Skeletal muscle tissue (tissue), 4 donors: ENCODE data around the gene PMP22. TPM values are rescaled to one million over a fixed set of nuclear protein-coding genes. Genes with fewer than 3 reads are reported as not detected.

Source experiments
- H3K27ac ChIP-seq: one replicate; pipeline ENCODE4 v1.7.0; 2013; ENCODE audit warnings: mild to moderate bottlenecking, low read depth, low read length, inconsistent platforms
- H3K27me3 ChIP-seq, 3 donors: one replicate each; pipeline ENCODE4 v1.7.0; 2013; ENCODE audit warnings: low read length in 3 of 3; ENCODE audit not compliant: control insufficient read depth in 3 of 3, insufficient read depth in 3 of 3
- H3K36me3 ChIP-seq, 3 donors: one replicate each; pipeline ENCODE4 v1.7.0; 2013; ENCODE audit warnings: low read length in 3 of 3; ENCODE audit not compliant: control insufficient read depth in 3 of 3, insufficient read depth in 3 of 3
- H3K4me1 ChIP-seq, 3 donors: one replicate each; pipeline ENCODE4 v1.7.0; 2013; ENCODE audit warnings: low read length in 3 of 3, mild to moderate bottlenecking in 3 of 3; ENCODE audit not compliant: control insufficient read depth in 3 of 3, insufficient read depth in 3 of 3
- H3K4me3 ChIP-seq, 3 donors: one replicate each; pipeline ENCODE4 v1.7.0; 2013; ENCODE audit warnings: low read length in 3 of 3
- H3K9ac ChIP-seq, 3 donors: one replicate each; pipeline ENCODE4 v1.7.0; 2013; ENCODE audit warnings: low read length in 3 of 3, mild to moderate bottlenecking in 3 of 3, moderate library complexity in 2 of 3, low read depth in 1 of 3
- H3K9me3 ChIP-seq, 3 donors: one replicate each; pipeline ENCODE4 v1.7.0; 2013; ENCODE audit warnings: low read length in 3 of 3; ENCODE audit not compliant: control insufficient read depth in 3 of 3
- total RNA-seq: library from RNA; depleted of rRNA; stranded (reverse); fragments of >200 nt; gene quantifications from one replicate; pipeline ENCODE4 v1.2.3, GENCODE V29; 2014
- donor health status: Osteomylitis.

The PMP22 gene
- total RNA-seq = 92.9 TPM

GRCh38 chr17:15265131-15265530 lies at the start of gene PMP22:
Gene PMP22, minus strand, starts transcription at chr17:15265326. Its CDS starts 4,599 bp downstream, at chr17:15260727.
- Histone ChIP-seq H3K27me3 (no peaks in the 10 kb centered on the region), H3K9ac (peak within 1 kb of the TSS in 2 of 3 donors; percentile 63 to 72), H3K9me3 (no peaks in the 10 kb centered on the region), H3K27ac (peak within 1 kb of the TSS; percentile 4), H3K4me1 (peaks cover 27 to 51% (median 29%) of the 10 kb centered on the region in 3 donors), H3K36me3 (peaks cover 0 to 10% (median 0%) of the 10 kb centered on the region in 3 donors), H3K4me3 (peak within 1 kb of the TSS; percentile 57 to 98 (median 58))

- H3K36me3 ChIP-seq = no peaks in the 10 kb centered on the region
- no peaks in the 10 kb centered on the region for H3K9me3 ChIP-seq
- H3K4me1 ChIP-seq = peaks cover 7 to 29% (median 25%) of the 10 kb centered on the region in 3 donors
- H3K9ac ChIP-seq = peak overlapping the region in 2 of 3 donors; percentile 8 to 34
- no peak overlapping the region for H3K4me3 ChIP-seq
- no peaks in the 10 kb centered on the region for H3K27me3 ChIP-seq
- no peak overlapping the region for H3K27ac ChIP-seq
Measured at GRCh38 chr17:15311996-15312395, 46.9 kb upstream of the PMP22 start.

GRCh38 chr17:15309793-15310192 lies 44.7 kb upstream of the PMP22 start:
- H3K9me3 ChIP-seq = no peaks in the 10 kb centered on the region
- peaks cover 7 to 36% (median 28%) of the 10 kb centered on the region in 3 donors for H3K4me1 ChIP-seq
- H3K27me3 ChIP-seq = no peaks in the 10 kb centered on the region
- peak overlapping the region; percentile 17 for H3K27ac ChIP-seq
- H3K36me3 ChIP-seq = no peaks in the 10 kb centered on the region
- no peak overlapping the region for H3K4me3 ChIP-seq
- no peak overlapping the region for H3K9ac ChIP-seq

GRCh38 chr17:15309236-15309635 lies 44.1 kb upstream of the PMP22 start:
- H3K4me3 ChIP-seq = no peak overlapping the region

GRCh38 chr17:15308758-15309157 lies 43.6 kb upstream of the PMP22 start:
- no peak overlapping the region for H3K4me3 ChIP-seq
- H3K9ac ChIP-seq = no peak overlapping the region
- H3K9me3 ChIP-seq = no peaks in the 10 kb centered on the region
- peaks cover 7 to 36% (median 28%) of the 10 kb centered on the region in 3 donors for H3K4me1 ChIP-seq
- H3K27ac ChIP-seq = no peak overlapping the region
- H3K36me3 ChIP-seq = no peaks in the 10 kb centered on the region
- no peaks in the 10 kb centered on the region for H3K27me3 ChIP-seq

More at GRCh38 chr17:15309236-15309635, 44.1 kb upstream of the PMP22 start:
- Histone ChIP-seq H3K4me1 (peaks cover 7 to 36% (median 28%) of the 10 kb centered on the region in 3 donors), H3K9ac (no peak overlapping the region), H3K27ac (peak overlapping the region; percentile 17), H3K27me3 (no peaks in the 10 kb centered on the region), H3K36me3 (no peaks in the 10 kb centered on the region), H3K9me3 (no peaks in the 10 kb centered on the region)

GRCh38 chr17:15307710-15308111 lies 42.6 kb upstream of the PMP22 start:
- no peak overlapping the region for H3K9ac ChIP-seq
- peaks cover 7 to 36% (median 28%) of the 10 kb centered on the region in 3 donors for H3K4me1 ChIP-seq
- H3K27me3 ChIP-seq = no peaks in the 10 kb centered on the region
- no peaks in the 10 kb centered on the region for H3K9me3 ChIP-seq
- H3K36me3 ChIP-seq = no peaks in the 10 kb centered on the region
- H3K4me3 ChIP-seq = no peak overlapping the region
- H3K27ac ChIP-seq = no peak overlapping the region

- Histone ChIP-seq H3K9me3 (no peaks in the 10 kb centered on the region), H3K4me1 (peaks cover 7 to 22% (median 21%) of the 10 kb centered on the region in 3 donors), H3K27me3 (no peaks in the 10 kb centered on the region), H3K4me3 (no peak overlapping the region), H3K9ac (no peak overlapping the region), H3K36me3 (no peaks in the 10 kb centered on the region), H3K27ac (no peak overlapping the region)
Measured at GRCh38 chr17:15303851-15304250, 38.7 kb upstream of the PMP22 start.

- no peak overlapping the region for H3K4me3 ChIP-seq
- no peaks in the 10 kb centered on the region for H3K27me3 ChIP-seq
- H3K4me1 ChIP-seq = peaks cover 7 to 19% (median 16%) of the 10 kb centered on the region in 3 donors
- no peak overlapping the region for H3K9ac ChIP-seq
- no peak overlapping the region for H3K27ac ChIP-seq
- H3K9me3 ChIP-seq = no peaks in the 10 kb centered on the region
- no peaks in the 10 kb centered on the region for H3K36me3 ChIP-seq
Measured at GRCh38 chr17:15303268-15303667, 38.1 kb upstream of the PMP22 start.

- H3K4me3 ChIP-seq = no peak overlapping the region
Measured at GRCh38 chr17:15301845-15302244, 36.7 kb upstream of the PMP22 start.

GRCh38 chr17:15298176-15298575 lies 33.0 kb upstream of the PMP22 start:
- peaks cover 0 to 3% (median 2%) of the 10 kb centered on the region in 3 donors for H3K4me1 ChIP-seq
- no peaks in the 10 kb centered on the region for H3K27me3 ChIP-seq
- no peak overlapping the region for H3K27ac ChIP-seq
- no peak overlapping the region for H3K9ac ChIP-seq
- no peaks in the 10 kb centered on the region for H3K36me3 ChIP-seq
- H3K4me3 ChIP-seq = no peak overlapping the region
- H3K9me3 ChIP-seq = no peaks in the 10 kb centered on the region

More at GRCh38 chr17:15301845-15302244, 36.7 kb upstream of the PMP22 start:
- Histone ChIP-seq H3K27ac (no peak overlapping the region), H3K4me1 (peaks cover 2 to 6% (median 5%) of the 10 kb centered on the region in 3 donors), H3K9ac (no peak overlapping the region), H3K27me3 (no peaks in the 10 kb centered on the region), H3K36me3 (no peaks in the 10 kb centered on the region), H3K9me3 (no peaks in the 10 kb centered on the region)
